22Rv1 (cell line): ENCODE results near the gene PIAS2.

Experiments used
- CTCF ChIP-seq: fragments of 450-650 bp; IDR thresholded peaks from 2 replicates; pipeline ENCODE4 v1.5.1; 2017; ENCODE audit warnings: mild to moderate bottlenecking
- ZFX ChIP-seq: fragments of 450-650 bp; IDR thresholded peaks from 2 replicates; pipeline ENCODE4 v1.6.1; 2017; ENCODE audit warnings: antibody characterized with exemption, borderline replicate concordance

GRCh38 chr18:46815661-46816060, 101.6 kb downstream of the PIAS2 start:
- TF ChIP-seq CTCF (no peak), ZFX (no peak)
